NCI-H1105 treated with DMSO at 0.1 percent for 48 hours (cell line): Measurements from ENCODE around the gene BCLAF1.
"Not testable (repeated sequence)": the region's sequence is repeated elsewhere in the genome, so short reads cannot be mapped to it uniquely, and the experiment has no call there.

Experiments used
- DNase-seq: peaks from one replicate; lab custom pipeline; 2025; lab: John Stamatoyannopoulos, UW

BCLAF1 gene

GRCh38 chr6:136249811-136250685, 39.6 kb downstream of the BCLAF1 start, which contains the start of gene MTFR2:
Gene MTFR2 (minus strand): TSS chr6:136250311. CDS start chr6:136249099, 1,212 bp downstream.
- DNase-seq: peak; percentile 99

DNA sequence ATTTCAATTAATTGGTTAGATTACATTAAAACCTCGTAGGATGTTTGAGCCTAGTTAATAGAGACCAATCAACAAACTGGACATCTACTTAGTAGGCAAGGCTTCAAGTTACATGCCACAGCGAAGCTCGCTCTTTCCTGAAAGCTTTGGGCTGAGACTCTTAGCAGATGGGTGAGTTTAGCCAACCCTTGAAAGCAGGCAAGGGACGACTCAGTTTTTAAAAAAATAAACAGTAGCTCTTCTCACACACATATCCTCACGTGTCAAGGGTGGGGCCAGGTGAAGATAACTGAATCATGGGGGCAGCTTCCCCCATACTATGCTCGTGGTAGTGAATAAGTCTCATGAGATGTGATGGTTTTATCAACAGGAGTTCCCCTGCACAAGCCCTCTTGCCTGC, 40.3 kb downstream of the BCLAF1 start:
- no peak for DNase-seq

GRCh38 chr6:136244061-136244616, 45.5 kb downstream of the BCLAF1 start:
- DNase-seq: no peak

DNA sequence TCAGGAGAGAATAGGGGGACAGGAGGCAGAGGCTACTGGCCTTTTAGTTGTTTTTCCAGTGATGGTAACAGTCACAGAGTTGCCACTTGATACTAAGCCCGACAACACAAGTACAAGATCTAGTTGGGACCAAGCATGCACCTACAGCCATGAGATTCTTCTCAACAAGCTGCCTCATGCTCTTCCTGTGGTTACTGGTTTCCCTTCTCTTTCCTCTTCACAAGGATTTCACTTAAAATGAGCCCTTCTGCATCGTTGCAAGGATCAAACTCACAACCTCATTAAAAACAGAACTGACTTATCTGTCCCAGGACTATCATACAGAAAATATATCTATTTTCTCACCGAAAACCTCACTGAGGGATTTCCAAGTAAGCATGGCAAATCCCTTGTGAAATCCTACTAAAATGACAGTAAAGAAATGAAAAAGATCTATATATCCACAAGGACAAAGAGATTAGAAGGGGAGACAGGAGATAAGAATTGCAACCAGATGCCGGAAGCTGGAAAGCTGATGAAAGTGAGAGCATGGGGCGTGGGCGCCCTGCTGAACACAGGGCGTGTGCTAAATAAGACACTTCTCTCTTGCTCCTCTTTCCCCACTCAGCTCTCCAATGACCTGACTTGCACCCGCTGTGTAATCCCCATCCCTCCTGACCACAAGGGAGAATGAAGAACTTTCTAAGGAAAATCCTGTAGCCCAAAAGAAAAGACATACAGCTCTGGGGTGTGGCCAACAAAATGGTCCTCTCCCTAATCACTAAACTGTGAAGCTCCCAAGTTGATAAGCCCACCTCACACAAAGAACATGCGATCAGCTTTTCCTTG, 53.0 kb downstream of the BCLAF1 start:
- no peak for DNase-seq

DNA sequence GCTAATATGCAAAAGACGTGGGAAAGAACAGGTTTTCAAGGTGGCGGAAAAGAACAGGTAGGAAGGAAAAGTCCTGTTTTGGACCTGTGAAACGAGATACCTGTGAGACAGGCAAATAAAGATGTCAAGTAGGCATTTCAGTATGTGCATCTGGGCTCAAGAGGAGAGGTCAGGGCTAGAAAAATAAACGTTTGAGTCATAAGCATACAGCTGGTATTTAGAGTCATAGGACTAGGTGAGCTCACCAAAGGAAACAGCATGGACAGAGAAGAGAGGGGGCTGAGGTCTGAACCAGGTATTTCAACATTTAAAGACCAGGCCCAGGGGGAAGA, 54.4 kb downstream of the BCLAF1 start:
- no peak for DNase-seq

DNA sequence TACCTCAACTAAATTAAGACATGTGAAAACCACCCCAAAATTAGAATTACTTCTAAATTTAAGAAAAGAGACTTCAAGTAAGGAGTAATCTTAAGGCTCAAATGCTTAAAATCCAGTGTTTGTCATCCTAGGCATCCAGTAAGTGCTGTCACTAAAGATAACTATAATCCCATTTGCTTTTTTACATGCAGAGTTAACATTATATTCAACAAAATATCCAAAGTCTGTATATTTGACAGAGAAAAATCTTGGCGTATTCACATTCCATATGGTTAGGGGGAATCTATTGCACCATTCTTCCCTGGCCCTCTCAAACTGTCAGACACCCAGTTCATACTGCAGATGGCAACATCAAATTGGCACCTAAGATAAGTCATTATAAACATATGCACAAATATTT, 56.9 kb downstream of the BCLAF1 start:
- no peak for DNase-seq

GRCh38 chr6:136230219-136230853, 59.3 kb downstream of the BCLAF1 start:
- DNase-seq: no peak

DNA sequence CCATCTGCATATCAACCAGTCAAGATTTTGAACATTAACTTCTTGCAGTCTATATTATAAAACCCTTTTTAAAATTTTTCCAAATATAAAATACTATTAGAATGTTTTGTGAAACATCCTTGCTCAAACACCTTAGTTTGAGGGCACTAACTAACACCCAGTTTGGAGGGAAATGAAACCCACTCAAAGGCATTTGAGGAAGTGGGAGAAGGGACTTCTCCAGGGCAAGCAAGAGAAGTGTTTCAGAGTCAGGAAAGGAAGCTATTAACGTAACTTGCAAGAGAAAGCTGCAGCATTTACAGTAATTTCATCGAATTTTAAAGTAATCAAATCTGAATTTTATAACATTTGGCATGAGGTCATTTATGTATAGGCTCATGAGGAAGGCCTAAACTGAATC, 60.8 kb downstream of the BCLAF1 start:
- DNase-seq: no peak

DNA sequence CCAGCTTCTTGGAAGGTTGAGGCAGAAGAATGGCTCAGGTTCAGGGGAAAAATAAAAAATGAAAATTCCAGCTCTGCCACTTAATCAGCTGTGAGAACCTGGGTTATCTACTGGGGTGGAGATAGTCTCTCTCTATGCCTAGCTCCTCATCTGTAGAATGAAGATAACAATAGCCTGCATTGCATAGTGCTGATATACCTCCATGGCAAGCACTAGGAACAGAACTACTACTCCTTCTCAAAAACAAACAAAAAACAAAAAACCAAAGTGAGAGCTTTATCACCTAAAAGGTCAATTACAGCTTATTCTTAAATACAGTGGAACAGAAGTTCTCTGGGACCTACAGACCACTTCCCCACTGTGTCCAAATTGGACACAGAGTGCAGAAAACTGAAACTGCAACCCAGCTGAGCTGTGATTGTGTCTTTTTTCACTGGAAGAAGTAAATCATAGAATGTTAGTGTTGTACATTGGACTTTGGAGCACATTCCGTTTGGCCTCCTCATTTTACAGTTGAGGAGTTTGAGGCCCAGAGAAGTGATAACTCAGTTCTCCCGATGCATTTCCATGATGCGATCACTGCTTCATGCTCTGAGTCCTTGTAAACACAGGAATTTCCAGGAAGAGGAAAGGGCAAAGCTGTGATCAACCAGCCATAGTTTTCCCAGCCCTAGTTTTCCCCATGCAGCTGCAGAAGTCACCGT, 62.8 kb downstream of the BCLAF1 start:
- DNase-seq: no peak

- DNase-seq: peak; percentile 68
These were observed 63.5 kb downstream of the BCLAF1 start for GRCh38 chr6:136226027-136226673.

- no peak for DNase-seq
These were observed 64.2 kb downstream of the BCLAF1 start for GRCh38 chr6:136225496-136225895.

- DNase-seq: not testable (repeated sequence)
These were observed 64.7 kb downstream of the BCLAF1 start for GRCh38 chr6:136224974-136225373.

DNA sequence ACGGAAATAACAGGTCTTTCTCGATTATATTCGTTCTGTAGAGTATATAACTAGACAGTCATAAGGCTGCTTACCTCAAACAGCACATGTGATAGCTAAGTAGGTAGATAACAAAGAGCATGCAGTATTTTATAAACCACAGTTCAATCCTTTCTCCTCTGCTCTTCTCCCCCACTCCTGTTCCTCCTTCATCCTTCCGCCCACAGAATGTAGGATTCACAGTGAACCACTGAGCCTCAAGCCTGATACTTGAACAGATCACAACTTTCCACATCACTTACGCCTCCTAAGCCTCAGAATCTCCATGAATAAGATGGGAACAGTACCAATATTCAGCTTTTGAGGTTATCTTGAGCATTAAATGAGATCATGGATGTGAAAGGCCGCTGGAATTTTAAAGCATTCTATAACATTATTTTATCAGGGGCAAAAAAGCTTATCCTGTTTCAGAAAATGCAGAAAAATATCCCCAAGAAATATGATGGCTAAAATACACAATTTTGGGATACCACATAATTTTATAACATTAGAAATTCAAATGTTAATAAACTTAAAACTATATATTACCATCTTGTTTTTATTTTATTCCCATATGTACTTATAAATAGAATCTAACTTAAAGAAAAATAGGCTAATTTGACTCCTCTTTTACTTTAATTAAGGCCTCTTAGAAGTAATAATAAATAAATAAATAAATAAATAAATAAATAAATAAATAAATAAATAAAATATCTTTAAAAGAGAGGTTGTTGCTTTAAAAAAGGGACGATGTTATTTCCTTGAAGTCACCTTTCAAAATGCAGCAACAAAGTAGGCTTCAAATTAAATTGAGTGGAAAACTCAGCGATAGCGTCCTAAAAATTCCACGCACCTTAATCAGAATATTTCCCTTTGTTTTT, 72.9 kb downstream of the BCLAF1 start:
- DNase-seq: no peak

- DNase-seq: no peak
These were observed 75.8 kb downstream of the BCLAF1 start for GRCh38 chr6:136213853-136214252.

DNA sequence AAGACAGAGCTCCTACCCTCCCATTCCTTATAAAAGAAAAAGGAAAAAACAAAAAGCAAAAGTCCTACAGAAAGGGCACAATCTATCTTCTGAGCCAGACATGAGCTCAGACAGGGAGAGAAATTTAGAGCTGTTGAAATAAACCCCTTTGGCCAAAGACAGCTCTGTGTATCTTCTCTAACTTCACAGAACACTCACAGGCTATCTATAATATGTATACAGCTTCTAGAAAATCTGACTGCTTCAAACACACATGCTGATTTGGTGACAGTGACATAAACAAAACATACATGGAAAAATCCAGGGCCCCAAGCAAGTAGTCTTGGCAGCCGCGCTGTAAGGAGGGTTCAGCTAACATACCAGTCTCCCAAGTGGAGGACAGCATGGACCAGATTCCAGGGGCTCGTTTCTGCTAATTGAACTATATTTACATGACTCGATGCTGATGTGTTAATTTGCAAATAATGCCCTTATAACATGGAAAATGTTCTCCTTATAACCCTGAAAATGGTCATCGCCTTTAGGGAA, 76.6 kb downstream of the BCLAF1 start:
- DNase-seq: no peak

DNA sequence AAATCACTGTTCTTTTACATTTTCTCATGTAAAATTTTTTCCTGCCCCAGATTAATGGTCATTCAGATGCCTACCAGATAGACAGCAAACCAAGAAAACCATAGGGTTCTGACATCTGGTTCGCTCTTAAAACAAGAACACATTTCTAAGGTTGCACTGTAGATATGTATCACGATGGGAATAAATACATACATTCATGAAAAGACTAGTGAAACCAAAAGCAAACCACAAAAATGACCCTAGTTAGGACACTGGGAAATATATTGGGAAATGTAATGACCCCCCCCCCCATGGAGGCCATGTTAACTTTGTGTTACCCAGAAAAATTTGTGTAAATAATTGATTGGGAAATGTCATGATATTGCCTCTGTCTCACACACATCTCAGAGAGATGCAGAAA, 77.0 kb downstream of the BCLAF1 start:
- DNase-seq: no peak

GRCh38 chr6:136210398-136211165, 79.1 kb downstream of the BCLAF1 start:
- no peak for DNase-seq

DNA sequence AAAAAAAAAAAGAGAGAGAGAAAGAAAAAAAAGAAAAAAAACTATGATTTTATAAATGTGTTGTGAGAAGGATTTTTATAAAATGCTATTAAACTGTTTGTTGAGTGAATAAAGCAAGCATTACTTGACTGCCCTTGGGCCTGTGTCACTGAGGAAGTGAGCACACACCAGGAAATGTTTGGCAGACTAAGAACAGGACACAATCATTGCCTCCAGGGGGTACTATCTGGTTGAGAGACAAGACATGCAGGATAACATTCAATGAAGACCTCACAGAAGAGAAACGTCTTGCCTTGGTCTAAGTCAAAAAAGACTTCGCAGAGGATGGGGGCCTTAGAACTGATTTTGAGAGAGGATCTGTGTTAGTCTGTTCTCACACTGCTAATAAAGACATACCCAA, 80.2 kb downstream of the BCLAF1 start:
- DNase-seq: no peak

DNA sequence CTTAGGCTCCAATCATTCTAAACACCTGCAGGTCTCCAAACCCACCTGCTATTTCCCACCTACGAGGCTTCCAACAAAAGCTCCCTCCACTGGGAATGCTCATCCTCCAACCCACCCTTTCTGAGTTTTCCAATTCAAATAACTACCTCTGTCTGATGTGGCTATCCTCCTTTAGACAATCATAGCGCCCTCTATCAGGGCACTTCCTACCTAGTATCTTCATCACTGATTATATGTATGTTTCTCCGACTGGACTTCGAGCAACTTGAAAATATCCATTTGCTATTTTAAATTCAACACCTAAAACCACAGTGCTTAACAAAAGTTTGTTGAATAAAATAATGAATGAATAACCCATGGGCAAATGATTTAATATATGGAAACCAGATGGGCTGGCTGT, 80.9 kb downstream of the BCLAF1 start:
- DNase-seq: no peak
